ENCODE results near the gene NTN5.

NTN5 gene

GRCh38 chr19:48674921-48675824, 2.4 kb upstream of the NTN5 start:
- Histone ChIP-seq H3K36me3 (ENCODE audit: insufficient read depth, low read depth, low read length) (no peaks in the 10 kb centered on the region), H3K4me1 (ENCODE audit: insufficient read depth, low read length) (peaks cover 14% of the 10 kb centered on the region; the same call in 1 of the 2 replicates), H3K9me3 (ENCODE audit: insufficient read depth, low read depth, low read length) (no peaks in the 10 kb centered on the region), H3K27me3 (ENCODE audit: insufficient read depth, low read length) (peaks cover 19% of the 10 kb centered on the region), H3K9ac (ENCODE audit: low read depth, low read length) (peak overlapping the region; percentile 15; the same call in 1 of the 2 replicates), H3K27ac (ENCODE audit: low read length) (no peak overlapping the region), H3K4me3 (ENCODE audit: low read length) (no peak overlapping the region)

GRCh38 chr19:48674216-48674809, 1.5 kb upstream of the NTN5 start:
- no peaks in the 10 kb centered on the region for H3K36me3 ChIP-seq (ENCODE audit: insufficient read depth, low read depth, low read length)
- H3K27ac ChIP-seq (ENCODE audit: low read length), result no peak overlapping the region
- H3K4me1 ChIP-seq (ENCODE audit: insufficient read depth, low read length), result peaks cover 14% of the 10 kb centered on the region; the same call in 1 of the 2 replicates
- no peak overlapping the region for H3K4me3 ChIP-seq (ENCODE audit: low read length)
- H3K9ac ChIP-seq (ENCODE audit: low read depth, low read length), result no peak overlapping the region
- peaks cover 19% of the 10 kb centered on the region for H3K27me3 ChIP-seq (ENCODE audit: insufficient read depth, low read length)
- no peaks in the 10 kb centered on the region for H3K9me3 ChIP-seq (ENCODE audit: insufficient read depth, low read depth, low read length)

GRCh38 chr19:48673436-48674100, 751 bp upstream of the NTN5 start:
- no peak overlapping the region for H3K27ac ChIP-seq (ENCODE audit: low read length)

GRCh38 chr19:48671446-48671995, 1.3 kb downstream of the NTN5 start:
- Histone ChIP-seq H3K36me3 (ENCODE audit: insufficient read depth, low read depth, low read length) (no peaks in the 10 kb centered on the region), H3K9me3 (ENCODE audit: insufficient read depth, low read depth, low read length) (no peaks in the 10 kb centered on the region), H3K27ac (ENCODE audit: low read length) (no peak overlapping the region), H3K27me3 (ENCODE audit: insufficient read depth, low read length) (peaks cover 19% of the 10 kb centered on the region), H3K9ac (ENCODE audit: low read depth, low read length) (no peak overlapping the region), H3K4me3 (ENCODE audit: low read length) (no peak overlapping the region), H3K4me1 (ENCODE audit: insufficient read depth, low read length) (peaks cover 14% of the 10 kb centered on the region; the same call in 1 of the 2 replicates)

More at GRCh38 chr19:48673436-48674100, 751 bp upstream of the NTN5 start:
- no peak overlapping the region for H3K9ac ChIP-seq (ENCODE audit: low read depth, low read length)
- peaks cover 14% of the 10 kb centered on the region; the same call in 1 of the 2 replicates for H3K4me1 ChIP-seq (ENCODE audit: insufficient read depth, low read length)
- H3K27me3 ChIP-seq (ENCODE audit: insufficient read depth, low read length), result peaks cover 19% of the 10 kb centered on the region
- no peak overlapping the region for H3K4me3 ChIP-seq (ENCODE audit: low read length)
- no peaks in the 10 kb centered on the region for H3K9me3 ChIP-seq (ENCODE audit: insufficient read depth, low read depth, low read length)
- no peaks in the 10 kb centered on the region for H3K36me3 ChIP-seq (ENCODE audit: insufficient read depth, low read depth, low read length)

GRCh38 chr19:48670699-48671445, 1.9 kb downstream of the NTN5 start:
- peaks cover 19% of the 10 kb centered on the region for H3K27me3 ChIP-seq (ENCODE audit: insufficient read depth, low read length)
- no peaks in the 10 kb centered on the region for H3K36me3 ChIP-seq (ENCODE audit: insufficient read depth, low read depth, low read length)
- H3K9me3 ChIP-seq (ENCODE audit: insufficient read depth, low read depth, low read length), result no peaks in the 10 kb centered on the region
- peaks cover 14% of the 10 kb centered on the region; the same call in 1 of the 2 replicates for H3K4me1 ChIP-seq (ENCODE audit: insufficient read depth, low read length)
- H3K4me3 ChIP-seq (ENCODE audit: low read length), result no peak overlapping the region
- no peak overlapping the region for H3K9ac ChIP-seq (ENCODE audit: low read depth, low read length)
- no peak overlapping the region for H3K27ac ChIP-seq (ENCODE audit: low read length)

GRCh38 chr19:48669903-48670668, 2.7 kb downstream of the NTN5 start:
- H3K27ac ChIP-seq (ENCODE audit: low read length), result no peak overlapping the region
- H3K36me3 ChIP-seq (ENCODE audit: insufficient read depth, low read depth, low read length), result no peaks in the 10 kb centered on the region
- no peaks in the 10 kb centered on the region for H3K9me3 ChIP-seq (ENCODE audit: insufficient read depth, low read depth, low read length)
- no peak overlapping the region for H3K9ac ChIP-seq (ENCODE audit: low read depth, low read length)
- peaks cover 14% of the 10 kb centered on the region; the same call in 1 of the 2 replicates for H3K4me1 ChIP-seq (ENCODE audit: insufficient read depth, low read length)
- H3K27me3 ChIP-seq (ENCODE audit: insufficient read depth, low read length), result peaks cover 18% of the 10 kb centered on the region
- H3K4me3 ChIP-seq (ENCODE audit: low read length), result no peak overlapping the region

GRCh38 chr19:48668761-48669160, 4.1 kb downstream of the NTN5 start:
- Histone ChIP-seq H3K36me3 (ENCODE audit: insufficient read depth, low read depth, low read length) (no peaks in the 10 kb centered on the region), H3K9me3 (ENCODE audit: insufficient read depth, low read depth, low read length) (no peaks in the 10 kb centered on the region), H3K27ac (ENCODE audit: low read length) (no peak overlapping the region), H3K9ac (ENCODE audit: low read depth, low read length) (no peak overlapping the region), H3K4me3 (ENCODE audit: low read length) (no peak overlapping the region), H3K4me1 (ENCODE audit: insufficient read depth, low read length) (peaks cover 6% of the 10 kb centered on the region; the same call in 1 of the 2 replicates), H3K27me3 (ENCODE audit: insufficient read depth, low read length) (peaks cover 6% of the 10 kb centered on the region; the same call in 1 of the 2 replicates)

- Histone ChIP-seq H3K27ac (ENCODE audit: low read length) (no peak overlapping the region), H3K4me3 (ENCODE audit: low read length) (no peak overlapping the region), H3K27me3 (ENCODE audit: insufficient read depth, low read length) (0 out of 2 replicates have a peak, but pooled peaks cover 2% of the 10 kb centered on the region), H3K9me3 (ENCODE audit: insufficient read depth, low read depth, low read length) (no peaks in the 10 kb centered on the region), H3K9ac (ENCODE audit: low read depth, low read length) (no peak overlapping the region), H3K4me1 (ENCODE audit: insufficient read depth, low read length) (peaks cover 1% of the 10 kb centered on the region; the same call in 1 of the 2 replicates), H3K36me3 (ENCODE audit: insufficient read depth, low read depth, low read length) (no peaks in the 10 kb centered on the region)
Measured at GRCh38 chr19:48668332-48668731, 4.5 kb downstream of the NTN5 start.

GRCh38 chr19:48665786-48666185, 7.0 kb downstream of the NTN5 start:
- Histone ChIP-seq H3K4me1 (ENCODE audit: insufficient read depth, low read length) (no peaks in the 10 kb centered on the region), H3K9ac (ENCODE audit: low read depth, low read length) (no peak overlapping the region), H3K36me3 (ENCODE audit: insufficient read depth, low read depth, low read length) (no peaks in the 10 kb centered on the region), H3K27ac (ENCODE audit: low read length) (no peak overlapping the region), H3K4me3 (ENCODE audit: low read length) (no peak overlapping the region), H3K9me3 (ENCODE audit: insufficient read depth, low read depth, low read length) (no peaks in the 10 kb centered on the region), H3K27me3 (ENCODE audit: insufficient read depth, low read length) (no peaks in the 10 kb centered on the region)

GRCh38 chr19:48664476-48664875, 8.3 kb downstream of the NTN5 start:
- no peaks in the 10 kb centered on the region for H3K9me3 ChIP-seq (ENCODE audit: insufficient read depth, low read depth, low read length)
- no peaks in the 10 kb centered on the region for H3K27me3 ChIP-seq (ENCODE audit: insufficient read depth, low read length)
- H3K36me3 ChIP-seq (ENCODE audit: insufficient read depth, low read depth, low read length), result no peaks in the 10 kb centered on the region
- H3K4me1 ChIP-seq (ENCODE audit: insufficient read depth, low read length), result no peaks in the 10 kb centered on the region
- H3K4me3 ChIP-seq (ENCODE audit: low read length), result no peak overlapping the region
- no peak overlapping the region for H3K27ac ChIP-seq (ENCODE audit: low read length)
- no peak overlapping the region for H3K9ac ChIP-seq (ENCODE audit: low read depth, low read length)

Measured in iPS-20b (cell line).